HG03460 (cell line): ENCODE data around the gene AMDHD2.

Experiments used
- ATAC-seq: cut with Tn5 transposase; IDR thresholded peaks from one replicate; pipeline ENCODE4 v1.9.1; 2021; ENCODE audit not compliant: unreplicated experiment

AMDHD2 gene

GRCh38 chr16:2482708-2483534, 37.2 kb upstream of the AMDHD2 start:
- no peak for ATAC-seq

- no peak for ATAC-seq
These were observed 36.0 kb upstream of the AMDHD2 start for GRCh38 chr16:2483939-2484897.

- no peak for ATAC-seq
These were observed 35.2 kb upstream of the AMDHD2 start for GRCh38 chr16:2484898-2485508.

GRCh38 chr16:2485811-2486507, 34.2 kb upstream of the AMDHD2 start:
- no peak for ATAC-seq

- ATAC-seq, result no peak
These were observed 33.3 kb upstream of the AMDHD2 start for GRCh38 chr16:2486645-2487516.

- ATAC-seq, result no peak
These were observed 32.7 kb upstream of the AMDHD2 start for GRCh38 chr16:2487517-2487842.

- no peak for ATAC-seq
These were observed 32.2 kb upstream of the AMDHD2 start for GRCh38 chr16:2487903-2488531.

- no peak for ATAC-seq
These were observed 30.6 kb upstream of the AMDHD2 start for GRCh38 chr16:2489581-2489980.

GRCh38 chr16:2490190-2491105, 29.7 kb upstream of the AMDHD2 start:
- no peak for ATAC-seq

GRCh38 chr16:2492292-2492691, 27.9 kb upstream of the AMDHD2 start:
- ATAC-seq, result no peak

GRCh38 chr16:2493605-2494004, 26.6 kb upstream of the AMDHD2 start:
- no peak for ATAC-seq

- no peak for ATAC-seq
These were observed 25.6 kb upstream of the AMDHD2 start for GRCh38 chr16:2494616-2495015.

GRCh38 chr16:2495041-2495440, 25.1 kb upstream of the AMDHD2 start:
- ATAC-seq, result no peak

GRCh38 chr16:2496223-2497115, 23.7 kb upstream of the AMDHD2 start:
- no peak for ATAC-seq

GRCh38 chr16:2497116-2497630, 23.0 kb upstream of the AMDHD2 start:
- no peak for ATAC-seq

- no peak for ATAC-seq
These were observed 22.3 kb upstream of the AMDHD2 start for GRCh38 chr16:2497695-2498484.
